ENCODE data around the gene ATP2B1. TPM values are rescaled to one million over a fixed set of nuclear protein-coding genes. Genes with fewer than 3 reads are reported as not detected.

Gene ATP2B1
- total and polyA plus RNA-seq, 12 donors: 6.3 to 37.3 (median 17.4) TPM

- H3K9me3 ChIP-seq (replicated peaks in 1 of 3): no peaks in the 10 kb centered on the region
- TF ChIP-seq POLR2A (IDR thresholded peaks at IDR 0.05) (no peak), CTCF (IDR thresholded peaks at IDR 0.05) (no peak)
- H3K4me3 ChIP-seq: no peak overlapping the region
- 62 to 74% (median 63%) methylated on average over 4 of the region's 4 CpGs for WGBS, 4 donors
- no peaks in the 10 kb centered on the region for H3K36me3 ChIP-seq (replicated peaks in 1 of 2)
- no peak overlapping the region for H3K27ac ChIP-seq
- no peak for DNase-seq
- intact Hi-C loops (cut with DNase I): no loop called here
- H3K27me3 ChIP-seq: no peaks in the 10 kb centered on the region
- no peaks in the 10 kb centered on the region for H3K4me1 ChIP-seq (replicated peaks in 1 of 2)
Measured at GRCh38 chr12:89729946-89730459, 21.4 kb upstream of the ATP2B1 start.

- no peak for TF ChIP-seq POLR2A (IDR thresholded peaks at IDR 0.05)
- no peak for TF ChIP-seq CTCF (IDR thresholded peaks at IDR 0.05)
- Histone ChIP-seq H3K4me3 (no peak overlapping the region), H3K36me3 (replicated peaks in 1 of 2) (no peaks in the 10 kb centered on the region), H3K27me3 (no peaks in the 10 kb centered on the region), H3K4me1 (replicated peaks in 1 of 2) (no peaks in the 10 kb centered on the region), H3K9me3 (replicated peaks in 1 of 3) (no peaks in the 10 kb centered on the region), H3K27ac (no peak overlapping the region)
- intact Hi-C loops (cut with DNase I): no loop called here
- DNase-seq: no peak
Measured at GRCh38 chr12:89723276-89723675, 14.6 kb upstream of the ATP2B1 start.

GRCh38 chr12:89721291-89721987 is 12.8 kb upstream of the ATP2B1 start:
- H3K36me3 ChIP-seq (replicated peaks in 1 of 2): no peaks in the 10 kb centered on the region
- H3K4me3 ChIP-seq: no peak overlapping the region
- intact Hi-C loops (cut with DNase I): no loop called here
- no peaks in the 10 kb centered on the region for H3K27me3 ChIP-seq
- H3K9me3 ChIP-seq (replicated peaks in 1 of 3): no peaks in the 10 kb centered on the region
- H3K4me1 ChIP-seq (replicated peaks in 1 of 2): no peaks in the 10 kb centered on the region
- 73 to 81% (median 77%) methylated on average over 8 of the region's 8 CpGs for WGBS, 4 donors
- TF ChIP-seq CTCF (IDR thresholded peaks at IDR 0.05) (no peak), POLR2A (IDR thresholded peaks at IDR 0.05) (no peak)
- DNase-seq: no peak
- no peak overlapping the region for H3K27ac ChIP-seq

GRCh38 chr12:89717759-89718523 is 9.3 kb upstream of the ATP2B1 start:
- no peaks in the 10 kb centered on the region for H3K9me3 ChIP-seq (replicated peaks in 1 of 3)
- intact Hi-C loops (cut with DNase I): loop anchor here in 1 of 2 donors (10.0 kb wide), 1 partner anchor 173 kb away; no protein-coding TSS in a partner anchor
- H3K27ac ChIP-seq: no peak overlapping the region
- no peak overlapping the region for H3K4me3 ChIP-seq
- H3K27me3 ChIP-seq: no peaks in the 10 kb centered on the region
- no peaks in the 10 kb centered on the region for H3K4me1 ChIP-seq (replicated peaks in 1 of 2)
- H3K36me3 ChIP-seq (replicated peaks in 1 of 2): no peaks in the 10 kb centered on the region
- WGBS, 4 donors: 91 to 94% (median 92%) methylated on average over 2 of the region's 2 CpGs
- no peak for DNase-seq
- no peak for TF ChIP-seq CTCF (IDR thresholded peaks at IDR 0.05)
- no peak for TF ChIP-seq POLR2A (IDR thresholded peaks at IDR 0.05)
